H1 (cell line): Measurements from ENCODE around the gene PDXP. TPM values are rescaled to one million over a fixed set of nuclear protein-coding genes. Genes with fewer than 3 reads are reported as not detected.

ENCODE experiments used
- BACH1 ChIP-seq: IDR thresholded peaks from 2 replicates; pipeline ENCODE4 v1.6.1; 2012; ENCODE audit warnings: low read length, improper control_type of control experiment
- CBX8 ChIP-seq: fragments of 300-800, 300-1000 bp; sonication (generic); IDR thresholded peaks from 2 replicates; pipeline ENCODE4 v1.7.1; 2016; ENCODE audit warnings: low read depth, low read length, borderline replicate concordance
- EGR1 ChIP-seq: IDR thresholded peaks from 2 replicates; pipeline ENCODE4 v1.6.1; 2011; ENCODE audit warnings: low read depth, low read length, borderline replicate concordance
- EP300 ChIP-seq, 2 experiments: IDR thresholded peaks; 1 replicate in 1 of 2; 2 replicates in 1 of 2; pipeline ENCODE4 v1.6.1; 2011 to 2012; ENCODE audit warnings: low read depth in 2 of 2, low read length in 2 of 2, mild to moderate bottlenecking in 2 of 2, borderline replicate concordance in 1 of 2, inconsistent platforms in 1 of 2, moderate library complexity in 1 of 2
- GABPA ChIP-seq: IDR thresholded peaks from 2 replicates; pipeline ENCODE4 v1.6.1; 2011; ENCODE audit warnings: mild to moderate bottlenecking, low read length, moderate library complexity, borderline replicate concordance; ENCODE audit not compliant: insufficient read depth
- HDAC2 ChIP-seq, 2 experiments: fragments of 300-600 bp in 1 of 2; sonication (generic) in 1 of 2; IDR thresholded peaks; 2 replicates each; pipeline ENCODE4 v1.6.1; 2011 to 2012; ENCODE audit warnings: low read depth in 2 of 2, low read length in 2 of 2, mild to moderate bottlenecking in 2 of 2, moderate library complexity in 2 of 2, borderline replicate concordance in 1 of 2, inconsistent platforms in 1 of 2
- JUN ChIP-seq: IDR thresholded peaks from 2 replicates; pipeline ENCODE4 v1.6.1; 2011; ENCODE audit warnings: low read depth, mild to moderate bottlenecking, improper control_type of control experiment, low read length
- KDM4A ChIP-seq: IDR thresholded peaks from one replicate; pipeline ENCODE4 v1.7.1; 2012; ENCODE audit warnings: low read depth, mild to moderate bottlenecking, moderate library complexity, low read length, inconsistent platforms; ENCODE audit not compliant: severe bottlenecking
- MAX ChIP-seq: IDR thresholded peaks from 2 replicates; pipeline ENCODE4 v1.6.1; 2012; ENCODE audit warnings: inconsistent platforms
- NRF1 ChIP-seq: IDR thresholded peaks from 2 replicates; pipeline ENCODE4 v1.6.1; 2011; ENCODE audit warnings: mild to moderate bottlenecking, low read depth, low read length, improper control_type of control experiment
- RAD21 ChIP-seq, 2 experiments: IDR thresholded peaks in 1 of 2; conservative IDR thresholded peaks in 1 of 2; 2 replicates each; pipeline ENCODE4 v1.6.1; 2011; ENCODE audit warnings: low read depth in 2 of 2, low read length in 2 of 2, improper control_type of control experiment in 1 of 2, inconsistent platforms in 1 of 2, mild to moderate bottlenecking in 1 of 2, moderate library complexity in 1 of 2
- RBBP5 ChIP-seq: IDR thresholded peaks from 2 replicates; pipeline ENCODE4 v1.7.1; 2012; ENCODE audit warnings: low read depth, mild to moderate bottlenecking, inconsistent platforms, low read length, moderate library complexity, borderline replicate concordance
- RFX5 ChIP-seq: IDR thresholded peaks from 2 replicates; pipeline ENCODE4 v1.6.1; 2011; ENCODE audit warnings: low read depth, low read length, improper control_type of control experiment, borderline replicate concordance
- SIN3A ChIP-seq, 2 experiments: IDR thresholded peaks in 1 of 2; conservative IDR thresholded peaks in 1 of 2; 2 replicates each; pipeline ENCODE4 v1.6.1; 2011 to 2012; ENCODE audit warnings: low read length in 2 of 2, improper control_type of control experiment in 1 of 2, low read depth in 1 of 2, mild to moderate bottlenecking in 1 of 2
- SP2 ChIP-seq: IDR thresholded peaks from 2 replicates; pipeline ENCODE4 v1.6.1; 2012; ENCODE audit warnings: mild to moderate bottlenecking, low read length, inconsistent platforms
- TAF7 ChIP-seq: optimal IDR thresholded peaks from 2 replicates; pipeline ENCODE3; 2011; ENCODE audit warnings: low read depth, mild to moderate bottlenecking, inconsistent platforms, low read length, moderate library complexity, borderline replicate concordance
- polyA plus RNA-seq, 7 experiments: library from polyadenylated mRNA; depleted of rRNA in 3 of 7; stranded (reverse) in 5 of 7; unstranded in 2 of 7; fragments of >200 nt in 5 of 7; fragments of 200-250 nt in 2 of 7; gene quantifications; 1 replicate in 5 of 7; 2 replicates in 1 of 7; 4 replicates in 1 of 7; pipeline versions ENCODE4 v1.2.1 to v1.2.3, GENCODE V29; 2011 to 2013; ENCODE audit warnings: missing spikeins in 2 of 7, mixed read lengths in 2 of 7
- total RNA-seq: library from RNA; stranded (reverse); fragmentation: NEBNext Ultra II Directional; extraction: Animal tissue kit (Norgen Biotek cat#: 25700); gene quantifications from 2 replicates; pipeline ENCODE4 v1.2.1, GENCODE V29; 2021

Gene PDXP
- total and polyA plus RNA-seq, 2 of the 8 experiments (the other 6 are each of a cell fraction or from before 2014, with no cell fraction given), result 36.6 to 67.7 TPM

GRCh38 chr22:37659066-37659896 is 758 bp downstream of the PDXP start (continued):
- 0 out of 2 replicates have a peak, but pooled peaks have one; percentile 20 for TF ChIP-seq BACH1
- TF ChIP-seq RAD21 (IDR thresholded peaks at IDR 0.05 in 1 of 2, conservative IDR thresholded peaks at IDR 0.05 in 1 of 2; ENCODE audit: low read depth in 2 of 2, low read length in 2 of 2), result no peak
- no peak for TF ChIP-seq HDAC2 (IDR thresholded peaks at IDR 0.05; ENCODE audit: borderline replicate concordance in 1 of 2, low read depth in 2 of 2, low read length in 2 of 2)
- no peak for TF ChIP-seq TAF7
- 0 out of 4 replicates have a peak, but pooled peaks of 1 of the 2 experiments have one; percentile 4 for TF ChIP-seq SIN3A (conservative IDR thresholded peaks at IDR 0.05 in 1 of 2, IDR thresholded peaks at IDR 0.05 in 1 of 2; ENCODE audit: low read depth in 1 of 2, low read length in 2 of 2)
- TF ChIP-seq SP2, result no peak
- no peak; the same call in 1 of the 2 replicates for TF ChIP-seq NRF1
- no peak for TF ChIP-seq CBX8
- no peak for TF ChIP-seq EP300 (IDR thresholded peaks at IDR 0.05; ENCODE audit: borderline replicate concordance in 1 of 2, low read depth in 2 of 2, low read length in 2 of 2)
- TF ChIP-seq KDM4A, result peak; percentile 71
- TF ChIP-seq RBBP5, result 0 out of 2 replicates have a peak, but pooled peaks have one; percentile 35
- no peak for TF ChIP-seq GABPA
- no peak for TF ChIP-seq RFX5
- TF ChIP-seq MAX, result 0 out of 2 replicates have a peak, but pooled peaks have one; percentile 13
- no peak for TF ChIP-seq EGR1
- TF ChIP-seq JUN, result no peak
